Endothelial cell of umbilical vein (primary cell): ENCODE data around the gene CIDEB. TPM values are rescaled to one million over a fixed set of nuclear protein-coding genes. Genes with fewer than 3 reads are reported as not detected.

ENCODE experiments used
- BruUV-seq: library from RNA; stranded (reverse); fragments of 400-500 nt; replicated peaks from 2 replicates; lab custom pipeline; 2021; lab: Mats Ljungman, UMichigan
- CTCF ChIA-PET: fragments of 300-600, 350-600 bp; sonication (Branson Sonifier 250); formaldehyde crosslinking; loops from one replicate; lab custom pipeline; 2021; ENCODE audit warnings: antibody characterized with exemption, inconsistent platforms; lab: Charles Lee
- POLR2A ChIA-PET: fragments of 300-600, 350-600 bp; sonication (Branson Sonifier 250); formaldehyde crosslinking; loops from one replicate; lab custom pipeline; 2021; ENCODE audit warnings: antibody characterized with exemption, inconsistent platforms; lab: Charles Lee
- DNase-seq: peaks from one replicate; pipeline ENCODE4 v3.0.0-alpha.2; 2011; ENCODE audit warnings: low read depth, low spot score
- FAIRE-seq: peaks from 2 replicates; lab custom pipeline; 2011; peaks lifted over from hg19 to GRCh38; lab: Jason Lieb, UNC
- H2AFZ ChIP-seq: 2 replicates; pipeline ENCODE4 v1.6.0; 2012; ENCODE audit warnings: low read depth, low read length, control low read depth, inconsistent platforms
- H3K27ac ChIP-seq: 2 replicates; pipeline ENCODE4 v1.5.1; 2011; ENCODE audit warnings: low read depth, mild to moderate bottlenecking, control low read depth, low read length, moderate library complexity; ENCODE audit not compliant: insufficient read depth
- H3K27me3 ChIP-seq, 2 experiments: 2 replicates each; pipeline versions ENCODE4 v1.6.0 to v1.6.1; 2011; ENCODE audit warnings: low read length in 2 of 2, mixed read lengths in 1 of 2; ENCODE audit not compliant: control insufficient read depth in 2 of 2, insufficient read depth in 2 of 2
- H3K36me3 ChIP-seq, 2 experiments: 2 replicates in 1 of 2; 3 replicates in 1 of 2; pipeline ENCODE4 v1.5.1; 2011; ENCODE audit warnings: low read length in 2 of 2, mild to moderate bottlenecking in 1 of 2, moderate library complexity in 1 of 2; ENCODE audit not compliant: control insufficient read depth in 2 of 2, insufficient read depth in 2 of 2; ENCODE audit errors: extremely low read depth in 1 of 2
- H3K4me1 ChIP-seq: 3 replicates; pipeline ENCODE4 v1.5.1; 2011; ENCODE audit warnings: mild to moderate bottlenecking, low read length; ENCODE audit not compliant: control insufficient read depth, insufficient read depth; ENCODE audit errors: extremely low read depth
- H3K4me2 ChIP-seq: 2 replicates; pipeline ENCODE4 v1.6.1; 2011; ENCODE audit warnings: low read length, control low read depth, mixed read lengths; ENCODE audit not compliant: insufficient read depth
- H3K4me3 ChIP-seq, 3 experiments: fragments of 200-600 bp in 1 of 3; sonication (generic), shearing (Covaris generic) in 1 of 3; replicated peaks in 1 of 3; 2 replicates each; pipeline ENCODE4 v1.5.1; 2011 to 2016; ENCODE audit warnings: control low read depth in 3 of 3, low read length in 3 of 3, mild to moderate bottlenecking in 2 of 3, inconsistent platforms in 1 of 3, low read depth in 1 of 3, moderate library complexity in 1 of 3; ENCODE audit not compliant: insufficient read depth in 1 of 3
- H3K79me2 ChIP-seq: 2 replicates; pipeline ENCODE4 v1.6.0; 2012; ENCODE audit warnings: low read length, inconsistent platforms; ENCODE audit not compliant: control insufficient read depth, insufficient read depth
- H3K9ac ChIP-seq: replicated peaks from 2 replicates; pipeline ENCODE3; 2011; ENCODE audit warnings: low read length, control low read depth; ENCODE audit not compliant: insufficient read depth; ENCODE audit errors: extremely low read depth
- H3K9me1 ChIP-seq: replicated peaks from 3 replicates; pipeline ENCODE4 v1.6.0; 2011; ENCODE audit warnings: mild to moderate bottlenecking, low read length; ENCODE audit not compliant: control insufficient read depth, insufficient read depth; ENCODE audit errors: extremely low read depth
- H3K9me3 ChIP-seq: replicated peaks from 2 replicates; pipeline ENCODE4 v1.5.1; 2012; ENCODE audit warnings: low read length, inconsistent platforms; ENCODE audit not compliant: control insufficient read depth, insufficient read depth
- H4K20me1 ChIP-seq: replicated peaks from 2 replicates; pipeline ENCODE3; 2011; ENCODE audit warnings: mild to moderate bottlenecking, low read length; ENCODE audit not compliant: control insufficient read depth, insufficient read depth; ENCODE audit errors: extremely low read depth
- CTCF ChIP-seq, 2 donors: IDR thresholded peaks; 1 replicate in 1 of 2; 2 replicates in 1 of 2; pipeline ENCODE4 v1.5.1; 2011; ENCODE audit warnings: low read length in 2 of 2, mild to moderate bottlenecking in 2 of 2, moderate library complexity in 2 of 2, control low read depth in 1 of 2, inconsistent platforms in 1 of 2, low read depth in 1 of 2; ENCODE audit not compliant: insufficient read depth in 1 of 2; ENCODE audit errors: extremely low read depth in 1 of 2
- EZH2 ChIP-seq: IDR thresholded peaks from 2 replicates; pipeline ENCODE4 v1.6.1; 2012; ENCODE audit warnings: borderline replicate concordance, low read depth, mild to moderate bottlenecking, moderate library complexity, low read length, inconsistent platforms; ENCODE audit not compliant: severe bottlenecking
- FOS ChIP-seq: IDR thresholded peaks from 2 replicates; pipeline ENCODE4 v1.6.1; 2011; ENCODE audit warnings: mild to moderate bottlenecking, low read length, moderate library complexity, borderline replicate concordance; ENCODE audit not compliant: insufficient read depth
- GATA2 ChIP-seq: IDR thresholded peaks from 2 replicates; pipeline ENCODE4 v1.7.0; 2011; ENCODE audit warnings: low read depth, mild to moderate bottlenecking, moderate library complexity, mixed read lengths, low read length; ENCODE audit not compliant: insufficient read length, insufficient read depth
- JUN ChIP-seq: IDR thresholded peaks from 2 replicates; pipeline ENCODE4 v1.6.1; 2011; ENCODE audit warnings: borderline replicate concordance, low read depth; ENCODE audit not compliant: insufficient read length, insufficient read depth
- MYC ChIP-seq: IDR thresholded peaks from one replicate; pipeline ENCODE4 v1.6.1; 2011; ENCODE audit warnings: mild to moderate bottlenecking, low read depth, low read length
- POLR2A ChIP-seq: IDR thresholded peaks from 2 replicates; pipeline ENCODE4 v1.6.1; 2012; ENCODE audit warnings: low read depth, mild to moderate bottlenecking, control low read depth, low read length
- POLR2AphosphoS5 ChIP-seq: IDR thresholded peaks from 2 replicates; pipeline ENCODE4 v1.6.1; 2012; ENCODE audit warnings: low read depth, mild to moderate bottlenecking, control low read depth, low read length, moderate library complexity; ENCODE audit not compliant: insufficient read depth
- dilution Hi-C: fragments of 300-500 bp; cut with MboI; formaldehyde crosslinking; loops from one replicate; pipeline ENCODE4 v1.15.0; 2019; ENCODE audit warnings: low sequenced_read_pairs; ENCODE audit not compliant: extremely low pct_ligation_motif_present
- intact Hi-C: fragments of 100-400 bp; cut with micrococcal nuclease; formaldehyde crosslinking; loops from one replicate; pipeline ENCODE4 v1.10.0; 2022
- polyA plus RNA-seq, 4 experiments: library from polyadenylated mRNA; depleted of rRNA in 3 of 4; stranded (reverse) in 3 of 4; unstranded in 1 of 4; fragments of >200 nt; gene quantifications; 2 replicates each; pipeline versions ENCODE4 v1.2.1 to v1.2.3, GENCODE V29; 2011 to 2012; ENCODE audit warnings: missing spikeins in 1 of 4
- total RNA-seq: library from RNA; stranded (reverse); gene quantifications from 2 replicates; pipeline ENCODE4 v1.2.3, GENCODE V29; 2021
- TF ChIP-seq, protein P1 (sequence below): IDR thresholded peaks from 2 replicates; pipeline ENCODE4 v1.6.1; 2011; ENCODE audit not compliant: insufficient read depth, insufficient read length

CIDEB gene
- total and polyA plus RNA-seq, 2 donors (not counting 3 experiments of a cell fraction or from before 2014, with no cell fraction given) = 5.2 to 7.2 TPM

DNA sequence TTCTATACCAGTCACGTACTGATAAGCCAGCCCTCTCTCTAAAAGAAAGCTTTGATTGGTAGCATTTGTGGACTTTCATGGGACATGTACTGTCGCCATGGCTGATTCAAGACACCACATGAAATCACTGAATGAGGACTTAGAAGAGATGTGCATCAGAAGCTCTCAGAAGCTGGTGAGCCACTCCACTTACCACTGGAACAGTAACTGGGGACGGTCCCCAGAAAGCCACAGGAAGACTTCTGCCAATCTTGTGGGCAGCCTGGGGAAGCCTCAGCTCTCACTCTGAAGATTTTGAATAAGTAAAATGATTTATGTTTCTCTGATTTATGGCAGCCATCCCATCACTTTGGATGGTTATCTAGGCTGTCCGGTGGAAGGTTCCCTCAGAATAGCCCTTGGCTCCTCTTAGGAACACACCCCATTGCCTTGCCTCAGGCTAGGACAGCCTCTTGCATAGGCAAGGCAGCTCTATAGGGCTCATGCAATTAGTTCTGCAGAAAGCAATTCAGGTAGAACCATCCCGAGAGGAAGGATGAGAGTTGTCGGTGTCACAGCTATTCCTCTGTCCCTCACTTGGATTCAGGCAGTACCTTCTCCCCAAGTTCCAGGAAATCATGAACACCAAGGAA, 18.0 kb downstream of the CIDEB start:
- no peaks in the 10 kb centered on the region for H3K9me1 ChIP-seq
- ChIA-PET CTCF (interaction anchor here (0.8 to 3.5 kb wide), 3 partner anchors 18 to 74 kb away, joined by 3 to 16 read pairs (median 5); partner anchors contain the start of genes CIDEB and MDP1), POLR2A (no interaction called here)
- TF ChIP-seq, protein P1, sequence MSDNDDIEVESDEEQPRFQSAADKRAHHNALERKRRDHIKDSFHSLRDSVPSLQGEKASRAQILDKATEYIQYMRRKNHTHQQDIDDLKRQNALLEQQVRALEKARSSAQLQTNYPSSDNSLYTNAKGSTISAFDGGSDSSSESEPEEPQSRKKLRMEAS = no peak
- TF ChIP-seq POLR2A = no peak
- TF ChIP-seq EZH2 = no peak
- TF ChIP-seq FOS = no peak
- intact Hi-C loops = no loop called here
- no peak for DNase-seq
- no peaks in the 10 kb centered on the region for H4K20me1 ChIP-seq
- peaks cover 0 to 14% of the 10 kb centered on the region in 2 experiments for H3K36me3 ChIP-seq
- no peak overlapping the region for H3K9ac ChIP-seq
- no peak overlapping the region for H2AFZ ChIP-seq
- H3K4me1 ChIP-seq = no peaks in the 10 kb centered on the region
- H3K4me2 ChIP-seq = no peak overlapping the region
- H3K4me3 ChIP-seq = no peak overlapping the region
- H3K9me3 ChIP-seq = no peaks in the 10 kb centered on the region
- H3K79me2 ChIP-seq = no peaks in the 10 kb centered on the region
- dilution Hi-C loops = no loop called here
- no peak for FAIRE-seq
- no TSS peak for BruUV-seq
- H3K27me3 ChIP-seq = no peaks in the 10 kb centered on the region
- H3K27ac ChIP-seq = no peak overlapping the region

DNA sequence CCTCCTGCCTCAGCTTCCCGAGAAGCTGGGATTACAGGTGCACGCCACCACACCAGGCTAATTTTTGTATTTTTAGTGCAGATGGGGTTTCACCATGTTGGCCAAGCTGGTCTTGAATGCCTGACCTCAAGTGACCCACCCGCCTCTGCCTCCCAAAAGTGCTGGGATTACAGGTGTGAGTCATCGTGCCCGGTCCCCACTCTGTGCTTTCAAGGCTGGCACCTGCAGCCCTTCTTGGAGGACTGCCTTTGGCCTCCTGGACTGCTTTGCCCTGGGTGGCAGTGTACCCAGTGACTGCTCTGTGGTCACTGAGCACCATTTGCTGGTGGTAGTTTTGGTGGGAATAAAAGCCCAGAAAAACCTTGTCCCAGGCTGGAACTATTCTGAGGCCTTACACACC, 20.8 kb downstream of the CIDEB start:
- Histone ChIP-seq H3K9ac (no peak overlapping the region), H3K9me1 (no peaks in the 10 kb centered on the region), H3K79me2 (no peaks in the 10 kb centered on the region), H3K9me3 (no peaks in the 10 kb centered on the region), H3K27ac (no peak overlapping the region), H4K20me1 (no peaks in the 10 kb centered on the region), H3K4me1 (no peaks in the 10 kb centered on the region), H3K4me2 (no peak overlapping the region), H2AFZ (no peak overlapping the region), H3K4me3 (no peak overlapping the region), H3K27me3 (no peaks in the 10 kb centered on the region), H3K36me3 (peaks cover 0 to 8% of the 10 kb centered on the region in 2 experiments)
- DNase-seq = no peak
- ChIA-PET CTCF (interaction anchor here (1.4 kb wide), 1 partner anchor 21 kb away, joined by 4 read pairs; the partner anchor contains the start of gene CIDEB), POLR2A (no interaction called here)
- BruUV-seq = no TSS peak
- TF ChIP-seq MYC (no peak), POLR2AphosphoS5 (no peak), POLR2A (no peak), JUN (no peak), FOS (no peak), EZH2 (no peak), GATA2 (no peak), CTCF (IDR thresholded peaks at IDR 0.05; ENCODE audit: extremely low read depth in 1 of 2, insufficient read depth in 1 of 2, low read depth in 1 of 2, low read length in 2 of 2) (no peak)
- TF ChIP-seq, protein P1 = no peak
- FAIRE-seq = no peak
- intact Hi-C loops (no loop called here), dilution Hi-C loops (no loop called here)
